K562 (cell line): ENCODE data around the gene OLFML1. TPM values are rescaled to one million over a fixed set of nuclear protein-coding genes. Genes with fewer than 3 reads are reported as not detected.

ENCODE experiments used
- ATAC-seq: fragments of 200-7000 bp; cut with Tn5 transposase; 3 replicates; pipeline ENCODE4 v1.9.1; 2020; ENCODE audit warnings: moderate library complexity
- BruUV-seq: library from RNA; stranded (reverse); fragments of 400-500 nt; replicated peaks from 2 replicates; lab custom pipeline; 2021; lab: Mats Ljungman, UMichigan
- CTCF ChIA-PET: fragments of 300-600 bp; formaldehyde crosslinking; extraction: SDS; loops from one replicate; lab custom pipeline; 2021; ENCODE audit warnings: low intra/inter-chr PET ratio; lab: Yijun Ruan, JAX
- POLR2A ChIA-PET: fragments of 300-600, 350-650 bp; sonication (Branson Sonifier 250); formaldehyde crosslinking; extraction: SDS; loops from one replicate; lab custom pipeline; 2021; ENCODE audit warnings: antibody characterized with exemption, inconsistent platforms; lab: Yijun Ruan, JAX
- DNase-seq, 4 experiments: peaks; one replicate each; pipeline versions ENCODE4 v3.0.0 to v3.0.0-alpha.2; 2011 to 2018; ENCODE audit warnings: low spot score in 3 of 4, mixed read lengths in 3 of 4; ENCODE audit errors: extremely low read depth in 1 of 4
- FAIRE-seq: peaks from 2 replicates; lab custom pipeline; 2011; peaks lifted over from hg19 to GRCh38; lab: Jason Lieb, UNC
- H2AFZ ChIP-seq: 2 replicates; pipeline ENCODE4 v1.6.0; 2011; ENCODE audit warnings: low read depth, low read length, control low read depth, inconsistent platforms
- H3K27ac ChIP-seq: fragments of 200-600 bp; 3 replicates; pipeline ENCODE4 v1.8.0; 2011; ENCODE audit warnings: low read depth, mild to moderate bottlenecking, control low read depth, inconsistent platforms, low read length, moderate library complexity, mixed read lengths; ENCODE audit errors: extremely low read depth
- H3K27me3 ChIP-seq, 2 experiments: fragments of 300-600 bp in 1 of 2; 2 replicates in 1 of 2; 3 replicates in 1 of 2; pipeline versions ENCODE4 v1.6.0 to v1.8.0; 2011; ENCODE audit warnings: inconsistent platforms in 2 of 2, low read length in 2 of 2, mild to moderate bottlenecking in 1 of 2, mixed read lengths in 1 of 2, moderate library complexity in 1 of 2; ENCODE audit not compliant: control insufficient read depth in 2 of 2, insufficient read depth in 2 of 2
- H3K36me3 ChIP-seq: fragments of 300-600 bp; 3 replicates; pipeline ENCODE4 v1.8.0; 2011; ENCODE audit warnings: mild to moderate bottlenecking, low read length, inconsistent platforms; ENCODE audit not compliant: control insufficient read depth, insufficient read depth
- H3K4me1 ChIP-seq, 2 experiments: fragments of 200-600 bp in 1 of 2; replicated peaks in 1 of 2; 2 replicates in 1 of 2; 3 replicates in 1 of 2; pipeline versions ENCODE4 v1.5.1 to v1.8.0; 2011; ENCODE audit warnings: inconsistent platforms in 2 of 2, low read length in 2 of 2, mild to moderate bottlenecking in 1 of 2, mixed read lengths in 1 of 2, moderate library complexity in 1 of 2; ENCODE audit not compliant: control insufficient read depth in 2 of 2, insufficient read depth in 2 of 2
- H3K4me2 ChIP-seq: 2 replicates; pipeline ENCODE4 v1.6.1; 2011; ENCODE audit warnings: low read length, control low read depth, inconsistent platforms, mixed read lengths; ENCODE audit not compliant: insufficient read depth
- H3K4me3 ChIP-seq: fragments of 200-600 bp; sonication (generic), shearing (Covaris generic); 2 replicates; pipeline ENCODE4 v1.5.1; 2016; ENCODE audit warnings: control low read depth, inconsistent platforms
- H3K79me2 ChIP-seq: fragments of 200-600 bp; 3 replicates; pipeline ENCODE4 v1.8.0; 2011; ENCODE audit warnings: low read length, inconsistent platforms; ENCODE audit not compliant: control insufficient read depth, insufficient read depth
- H3K9ac ChIP-seq, 2 experiments: 2 replicates each; pipeline versions ENCODE4 v1.6.0 to v1.6.1; 2011; ENCODE audit warnings: low read depth in 2 of 2, low read length in 2 of 2, control low read depth in 1 of 2, inconsistent platforms in 1 of 2, mild to moderate bottlenecking in 1 of 2, mixed read lengths in 1 of 2; ENCODE audit not compliant: insufficient read depth in 1 of 2
- H3K9me1 ChIP-seq: one replicate; pipeline ENCODE4 v1.6.0; 2011; ENCODE audit warnings: inconsistent platforms, mild to moderate bottlenecking, low read length, moderate library complexity; ENCODE audit not compliant: control insufficient read depth, insufficient read depth
- H3K9me3 ChIP-seq: replicated peaks from 2 replicates; pipeline ENCODE4 v1.5.1; 2011; ENCODE audit warnings: low read depth, low read length, inconsistent platforms; ENCODE audit not compliant: control insufficient read depth, insufficient read depth
- H4K20me1 ChIP-seq: replicated peaks from 2 replicates; pipeline ENCODE4 v1.6.1; 2011; ENCODE audit warnings: low read length, inconsistent platforms, mixed read lengths; ENCODE audit not compliant: control insufficient read depth, insufficient read depth
- SETDB1 ChIP-seq: IDR thresholded peaks from one replicate; pipeline ENCODE4 v1.6.1; 2012; ENCODE audit warnings: low read length, control low read depth, inconsistent platforms
- ZNF76 ChIP-seq: fragments of 250-450 bp; sonication (Bioruptor Pico); IDR thresholded peaks from 2 replicates; pipeline ENCODE4 v1.4.0; 2020; ENCODE audit warnings: mild to moderate bottlenecking, moderate library complexity, borderline replicate concordance
- WGBS: fragments of 100-300 bp; shearing (Covaris generic); methylation state at CpG from one replicate; pipeline ENCODE4 v1.1.6; 2016; ENCODE audit warnings: low coverage, mixed read lengths; ENCODE audit not compliant: insufficient coverage; ENCODE audit errors: missing lambda C conversion rate; 5-methylcytosine and 5-hydroxymethylcytosine counted together
- in situ Hi-C: fragments of 300-500 bp; cut with MboI; formaldehyde crosslinking; loops from 4 replicates; pipeline ENCODE4 v1.15.0; 2018; ENCODE audit warnings: inconsistent platforms, mixed read lengths
- intact Hi-C: fragments of 100-400 bp; cut with micrococcal nuclease; formaldehyde crosslinking; loops from 2 replicates; pipeline ENCODE4 v1.14.2; 2022
- polyA plus RNA-seq, 8 experiments: library from polyadenylated mRNA; depleted of rRNA in 4 of 8; stranded (reverse) in 5 of 8; unstranded in 3 of 8; fragments of >200 nt; fragmentation: Nextera tagmentation in 2 of 8; fragmentation: Illumina TruSeq in 1 of 8; extraction: Ambion mirVana in 2 of 8; extraction: Trizol in 1 of 8; gene quantifications; 2 replicates each; pipeline versions ENCODE4 v1.2.1 to v1.2.3, GENCODE V29; 2011 to 2014; ENCODE audit warnings: inconsistent platforms in 1 of 8, missing spikeins in 1 of 8
- total RNA-seq, 7 experiments: library from RNA; depleted of rRNA in 6 of 7; stranded (reverse); fragments of >200 nt in 6 of 7; fragmentation: Illumina TruSeq in 2 of 7; extraction: Trizol in 2 of 7; gene quantifications; 2 replicates each; pipeline versions ENCODE4 v1.2.1 to v1.2.3, GENCODE V29; 2011 to 2021; ENCODE audit warnings: low replicate concordance in 1 of 7
- TF ChIP-seq, protein P1 (sequence below): fragments of 450-650 bp; IDR thresholded peaks from one replicate; pipeline ENCODE4 v1.6.1; 2018; ENCODE audit warnings: mild to moderate bottlenecking, moderate library complexity; ENCODE audit not compliant: partially characterized antibody
- TF ChIP-seq, protein P2 (sequence below): sonication (generic); formaldehyde crosslinking; IDR thresholded peaks from 2 replicates; pipeline ENCODE4 v1.8.1; 2023; ENCODE audit warnings: mild to moderate bottlenecking, missing genetic modification reagents

OLFML1 gene
- total and polyA plus RNA-seq, 9 of the 15 experiments (the other 6 are each of a cell fraction or from before 2014, with no cell fraction given), result not detected

DNA sequence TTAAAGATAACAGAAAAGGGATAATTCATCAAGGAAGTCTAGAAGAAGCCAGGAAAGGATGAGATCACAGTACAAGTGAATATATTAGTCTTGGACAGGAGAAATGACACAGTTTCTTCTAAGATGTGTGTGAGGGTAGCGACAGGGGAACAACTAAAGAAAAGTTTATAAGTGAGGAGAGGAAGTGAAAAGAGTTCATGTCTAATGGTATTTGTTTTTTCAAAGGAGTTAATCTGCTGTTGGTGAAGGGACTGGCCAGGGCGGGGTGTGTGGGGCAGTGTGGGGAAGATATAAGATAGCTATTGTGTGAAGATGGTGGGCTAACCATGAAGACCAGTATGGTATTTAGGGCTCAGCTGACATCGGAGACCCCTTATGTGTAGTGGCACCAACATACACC is 20.9 kb downstream of the OLFML1 start:
- H3K4me2 ChIP-seq, result no peak overlapping the region
- no peaks in the 10 kb centered on the region for H3K9me1 ChIP-seq
- TF ChIP-seq ZNF76 (CRISPR knock-in tag) (no peak), SETDB1 (no peak)
- TF ChIP-seq, protein P1, sequence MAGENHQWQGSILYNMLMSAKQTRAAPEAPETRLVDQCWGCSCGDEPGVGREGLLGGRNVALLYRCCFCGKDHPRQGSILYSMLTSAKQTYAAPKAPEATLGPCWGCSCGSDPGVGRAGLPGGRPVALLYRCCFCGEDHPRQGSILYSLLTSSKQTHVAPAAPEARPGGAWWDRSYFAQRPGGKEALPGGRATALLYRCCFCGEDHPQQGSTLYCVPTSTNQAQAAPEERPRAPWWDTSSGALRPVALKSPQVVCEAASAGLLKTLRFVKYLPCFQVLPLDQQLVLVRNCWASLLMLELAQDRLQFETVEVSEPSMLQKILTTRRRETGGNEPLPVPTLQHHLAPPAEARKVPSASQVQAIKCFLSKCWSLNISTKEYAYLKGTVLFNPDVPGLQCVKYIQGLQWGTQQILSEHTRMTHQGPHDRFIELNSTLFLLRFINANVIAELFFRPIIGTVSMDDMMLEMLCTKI, result no peak
- TF ChIP-seq, protein P2, sequence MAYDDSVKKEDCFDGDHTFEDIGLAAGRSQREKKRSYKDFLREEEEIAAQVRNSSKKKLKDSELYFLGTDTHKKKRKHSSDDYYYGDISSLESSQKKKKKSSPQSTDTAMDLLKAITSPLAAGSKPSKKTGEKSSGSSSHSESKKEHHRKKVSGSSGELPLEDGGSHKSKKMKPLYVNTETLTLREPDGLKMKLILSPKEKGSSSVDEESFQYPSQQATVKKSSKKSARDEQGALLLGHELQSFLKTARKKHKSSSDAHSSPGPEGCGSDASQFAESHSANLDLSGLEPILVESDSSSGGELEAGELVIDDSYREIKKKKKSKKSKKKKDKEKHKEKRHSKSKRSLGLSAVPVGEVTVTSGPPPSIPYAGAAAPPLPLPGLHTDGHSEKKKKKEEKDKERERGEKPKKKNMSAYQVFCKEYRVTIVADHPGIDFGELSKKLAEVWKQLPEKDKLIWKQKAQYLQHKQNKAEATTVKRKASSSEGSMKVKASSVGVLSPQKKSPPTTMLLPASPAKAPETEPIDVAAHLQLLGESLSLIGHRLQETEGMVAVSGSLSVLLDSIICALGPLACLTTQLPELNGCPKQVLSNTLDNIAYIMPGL (CRISPR knock-in tag), result no peak
- 0 out of 5 replicates have a peak, but pooled peaks cover 0 to 1% of the 10 kb centered on the region in 2 experiments for H3K27me3 ChIP-seq
- BruUV-seq, result no TSS peak
- no peak overlapping the region for H3K9ac ChIP-seq
- no peaks in the 10 kb centered on the region for H3K9me3 ChIP-seq
- in situ Hi-C loops (no loop called here), intact Hi-C loops (no loop called here)
- DNase-seq (no peak), FAIRE-seq (no peak), ATAC-seq (no peak)
- H3K4me3 ChIP-seq, result no peak overlapping the region
- no peak overlapping the region for H2AFZ ChIP-seq
- H3K36me3 ChIP-seq, result no peaks in the 10 kb centered on the region
- H3K27ac ChIP-seq, result no peak overlapping the region
- 0% methylated on average over 3 of the region's 3 CpGs for WGBS
- no peaks in the 10 kb centered on the region for H3K4me1 ChIP-seq
- H3K79me2 ChIP-seq, result no peaks in the 10 kb centered on the region
- CTCF ChIA-PET, result no interaction called here
- POLR2A ChIA-PET, result no interaction called here
- H4K20me1 ChIP-seq, result no peaks in the 10 kb centered on the region
